ENCODE results near the gene FBXL15. TPM values are rescaled to one million over a fixed set of nuclear protein-coding genes. Genes with fewer than 3 reads are reported as not detected.

The FBXL15 gene
- total and polyA plus RNA-seq, 10 donors, result 16.7 to 28.7 (median 23.0) TPM

DNA sequence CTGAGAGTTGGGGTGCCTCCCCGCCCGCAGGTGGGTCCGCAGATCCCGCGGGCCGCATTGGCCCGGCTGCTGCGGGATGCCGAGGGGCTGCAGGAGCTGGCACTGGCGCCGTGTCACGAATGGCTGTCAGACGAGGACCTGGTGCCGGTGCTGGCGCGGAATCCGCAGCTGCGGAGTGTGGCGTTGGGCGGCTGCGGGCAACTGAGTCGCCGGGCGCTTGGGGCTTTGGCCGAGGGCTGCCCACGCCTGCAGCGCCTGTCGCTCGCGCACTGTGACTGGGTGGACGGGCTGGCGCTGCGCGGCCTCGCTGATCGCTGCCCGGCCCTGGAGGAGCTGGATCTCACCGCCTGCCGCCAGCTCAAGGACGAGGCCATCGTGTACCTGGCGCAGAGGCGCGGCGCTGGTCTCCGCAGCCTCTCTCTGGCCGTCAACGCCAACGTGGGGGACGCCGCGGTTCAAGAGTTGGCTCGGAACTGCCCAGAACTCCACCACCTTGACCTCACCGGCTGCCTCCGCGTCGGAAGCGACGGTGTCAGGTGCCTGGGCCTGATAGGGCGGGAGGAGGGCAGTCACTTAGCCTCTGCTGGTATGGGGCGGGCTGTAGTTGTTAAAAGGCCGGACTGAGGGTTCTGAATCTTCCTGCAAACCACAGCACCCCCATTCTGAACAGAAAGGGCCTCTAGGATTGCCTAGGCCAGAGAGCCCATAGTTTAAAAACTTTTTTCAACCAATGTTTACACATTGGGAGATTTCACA is 1.3 kb downstream of the FBXL15 start:
- intact Hi-C loops (cut with DNase I; ENCODE audit: low total_unique reads), result no loop called here
- peaks cover 0 to 28% (median 17%) of the 10 kb centered on the region in 7 donors for H3K27me3 ChIP-seq (replicated peaks in 1 of 7)
- 1 to 2% (median 1%) methylated on average over 20 to 62 of the region's 62 CpGs for WGBS, 5 donors
- peaks cover 0 to 26% (median 17%) of the 10 kb centered on the region in 6 donors for H3K36me3 ChIP-seq
- peak overlapping the region; percentile 85 to 96 (median 92) for H3K27ac ChIP-seq
- peak overlapping the region; percentile 83 to 98 (median 96) for H3K4me3 ChIP-seq
- DNase-seq, result peak; percentile 88
- H3K4me1 ChIP-seq, result peaks cover 25 to 50% (median 44%) of the 10 kb centered on the region in 6 donors
- TF ChIP-seq POLR2AphosphoS5 (IDR thresholded peaks at IDR 0.05) (peak; percentile 56 to 67 (median 59)), POLR2A (IDR thresholded peaks at IDR 0.05) (no peak)
- TF ChIP-seq, protein P1, sequence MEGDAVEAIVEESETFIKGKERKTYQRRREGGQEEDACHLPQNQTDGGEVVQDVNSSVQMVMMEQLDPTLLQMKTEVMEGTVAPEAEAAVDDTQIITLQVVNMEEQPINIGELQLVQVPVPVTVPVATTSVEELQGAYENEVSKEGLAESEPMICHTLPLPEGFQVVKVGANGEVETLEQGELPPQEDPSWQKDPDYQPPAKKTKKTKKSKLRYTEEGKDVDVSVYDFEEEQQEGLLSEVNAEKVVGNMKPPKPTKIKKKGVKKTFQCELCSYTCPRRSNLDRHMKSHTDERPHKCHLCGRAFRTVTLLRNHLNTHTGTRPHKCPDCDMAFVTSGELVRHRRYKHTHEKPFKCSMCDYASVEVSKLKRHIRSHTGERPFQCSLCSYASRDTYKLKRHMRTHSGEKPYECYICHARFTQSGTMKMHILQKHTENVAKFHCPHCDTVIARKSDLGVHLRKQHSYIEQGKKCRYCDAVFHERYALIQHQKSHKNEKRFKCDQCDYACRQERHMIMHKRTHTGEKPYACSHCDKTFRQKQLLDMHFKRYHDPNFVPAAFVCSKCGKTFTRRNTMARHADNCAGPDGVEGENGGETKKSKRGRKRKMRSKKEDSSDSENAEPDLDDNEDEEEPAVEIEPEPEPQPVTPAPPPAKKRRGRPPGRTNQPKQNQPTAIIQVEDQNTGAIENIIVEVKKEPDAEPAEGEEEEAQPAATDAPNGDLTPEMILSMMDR (IDR thresholded peaks at IDR 0.05 in 8 of 11, conservative IDR thresholded peaks at IDR 0.05 in 3 of 11), result no peak
- H3K9me3 ChIP-seq, result no peaks in the 10 kb centered on the region

DNA sequence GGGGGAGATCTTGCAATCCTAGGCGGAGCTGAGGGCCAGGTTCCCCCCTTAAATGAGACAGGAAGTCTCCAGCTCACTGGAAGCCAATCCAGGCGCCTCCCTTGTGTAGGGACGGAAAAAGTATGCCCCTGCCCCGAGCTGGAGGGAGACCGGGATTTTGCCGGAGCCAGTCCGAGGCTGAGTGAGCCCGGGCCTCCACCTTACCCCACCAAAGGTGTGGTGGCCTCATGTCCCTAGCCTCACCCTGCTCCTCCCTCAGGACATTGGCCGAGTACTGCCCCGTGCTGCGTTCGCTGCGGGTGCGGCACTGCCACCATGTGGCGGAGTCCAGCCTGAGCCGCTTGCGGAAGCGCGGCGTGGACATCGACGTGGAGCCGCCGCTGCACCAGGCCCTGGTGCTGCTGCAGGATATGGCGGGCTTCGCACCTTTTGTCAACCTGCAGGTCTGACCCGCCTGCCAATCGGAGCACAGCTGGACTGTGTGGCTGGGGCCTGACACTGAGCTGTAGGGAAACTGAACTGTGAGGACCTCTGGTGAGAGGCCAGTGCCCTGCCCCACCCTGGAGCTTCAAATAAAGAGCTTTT is 2.0 kb downstream of the FBXL15 start:
- H3K4me1 ChIP-seq, result peaks cover 25 to 50% (median 44%) of the 10 kb centered on the region in 6 donors
- peak overlapping the region; percentile 83 to 98 (median 96) for H3K4me3 ChIP-seq
- peaks cover 0 to 26% (median 17%) of the 10 kb centered on the region in 6 donors for H3K36me3 ChIP-seq
- peak overlapping the region; percentile 85 to 96 (median 92) for H3K27ac ChIP-seq
- DNase-seq, result peak; percentile 96
- H3K9me3 ChIP-seq, result no peaks in the 10 kb centered on the region
- intact Hi-C loops (cut with DNase I; ENCODE audit: low total_unique reads), result no loop called here
- H3K27me3 ChIP-seq (replicated peaks in 1 of 7), result peaks cover 0 to 20% (median 12%) of the 10 kb centered on the region in 7 donors
- WGBS, 5 donors, result 6 to 12% (median 10%) methylated on average over 3 to 28 of the region's 28 CpGs
- TF ChIP-seq POLR2A (IDR thresholded peaks at IDR 0.05) (peak in 1 of 3 donors; percentile 23), POLR2AphosphoS5 (IDR thresholded peaks at IDR 0.05) (peak; percentile 83 to 90 (median 87))
- TF ChIP-seq, protein P1 (IDR thresholded peaks at IDR 0.05 in 8 of 11, conservative IDR thresholded peaks at IDR 0.05 in 3 of 11), result peak; percentile 69 to 89 (median 82)

GRCh38 chr10:102423372-102423968 is 2.8 kb downstream of the FBXL15 start:
- Histone ChIP-seq H3K4me1 (peaks cover 25 to 48% (median 44%) of the 10 kb centered on the region in 6 donors), H3K27ac (peak overlapping the region in 6 of 8 donors; percentile 90 to 96 (median 92)), H3K36me3 (peaks cover 0 to 26% (median 17%) of the 10 kb centered on the region in 6 donors), H3K9me3 (no peaks in the 10 kb centered on the region), H3K27me3 (replicated peaks in 1 of 7) (peaks cover 0 to 12% (median 8%) of the 10 kb centered on the region in 7 donors), H3K4me3 (peak overlapping the region in 1 of 8 donors; percentile 83)
- TF ChIP-seq POLR2A (IDR thresholded peaks at IDR 0.05) (no peak), POLR2AphosphoS5 (IDR thresholded peaks at IDR 0.05) (no peak)
- TF ChIP-seq, protein P1 (IDR thresholded peaks at IDR 0.05 in 8 of 11, conservative IDR thresholded peaks at IDR 0.05 in 3 of 11), result no peak
- no peak for DNase-seq
- intact Hi-C loops (cut with DNase I; ENCODE audit: low total_unique reads), result no loop called here
- WGBS, 5 donors, result 90 to 98% (median 94%) methylated on average over 10 to 13 of the region's 13 CpGs
